Measurements from ENCODE around the gene ESPN. TPM values are rescaled to one million over a fixed set of nuclear protein-coding genes. Genes with fewer than 3 reads are reported as not detected.

ESPN gene
- total RNA-seq, 2 donors from 2014 or later: 4.1 to 10.5 TPM

DNA sequence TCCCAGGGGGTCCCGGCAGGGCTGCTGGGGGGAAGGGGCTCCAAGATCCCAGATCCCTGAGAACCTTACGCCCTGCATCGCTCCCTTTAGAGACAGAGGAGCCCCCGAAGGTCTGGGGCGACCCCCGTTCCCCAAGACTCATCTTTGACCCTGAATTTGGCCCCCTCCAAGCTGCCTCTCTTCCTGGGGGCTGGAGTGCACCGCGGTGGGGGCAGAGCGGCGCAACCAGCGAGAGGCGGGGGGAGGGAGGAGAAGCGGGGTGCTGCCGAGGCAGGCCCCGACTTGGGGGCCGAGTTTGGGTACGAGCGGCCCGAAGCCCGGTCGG lies 72.3 kb downstream of the ESPN start:
- no peaks in the 10 kb centered on the region for H3K9me3 Mint-ChIP-seq
- WGBS, 2 experiments (ENCODE audit: insufficient coverage in 1 of 2, insufficient read length in 1 of 2): 0 to 1% methylated on average over 2 to 21 of the region's 21 CpGs
- peak; percentile 54 for DNase-seq
- peak overlapping the region; percentile 61 for H3K4me3 Mint-ChIP-seq
- no peaks in the 10 kb centered on the region for H3K9me3 ChIP-seq (ENCODE audit: control insufficient read depth, low read length)
- peak overlapping the region; percentile 78 for H3K4me3 ChIP-seq (ENCODE audit: low read length)
- TF ChIP-seq, protein P1, sequence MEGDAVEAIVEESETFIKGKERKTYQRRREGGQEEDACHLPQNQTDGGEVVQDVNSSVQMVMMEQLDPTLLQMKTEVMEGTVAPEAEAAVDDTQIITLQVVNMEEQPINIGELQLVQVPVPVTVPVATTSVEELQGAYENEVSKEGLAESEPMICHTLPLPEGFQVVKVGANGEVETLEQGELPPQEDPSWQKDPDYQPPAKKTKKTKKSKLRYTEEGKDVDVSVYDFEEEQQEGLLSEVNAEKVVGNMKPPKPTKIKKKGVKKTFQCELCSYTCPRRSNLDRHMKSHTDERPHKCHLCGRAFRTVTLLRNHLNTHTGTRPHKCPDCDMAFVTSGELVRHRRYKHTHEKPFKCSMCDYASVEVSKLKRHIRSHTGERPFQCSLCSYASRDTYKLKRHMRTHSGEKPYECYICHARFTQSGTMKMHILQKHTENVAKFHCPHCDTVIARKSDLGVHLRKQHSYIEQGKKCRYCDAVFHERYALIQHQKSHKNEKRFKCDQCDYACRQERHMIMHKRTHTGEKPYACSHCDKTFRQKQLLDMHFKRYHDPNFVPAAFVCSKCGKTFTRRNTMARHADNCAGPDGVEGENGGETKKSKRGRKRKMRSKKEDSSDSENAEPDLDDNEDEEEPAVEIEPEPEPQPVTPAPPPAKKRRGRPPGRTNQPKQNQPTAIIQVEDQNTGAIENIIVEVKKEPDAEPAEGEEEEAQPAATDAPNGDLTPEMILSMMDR (conservative IDR thresholded peaks at IDR 0.05): no peak
- peaks cover under 1% of the 10 kb centered on the region for H3K4me1 Mint-ChIP-seq
- H3K27ac ChIP-seq (ENCODE audit: low read depth, low read length): no peak overlapping the region
- H3K36me3 ChIP-seq (ENCODE audit: control insufficient read depth, insufficient read depth, low read length): no peaks in the 10 kb centered on the region
- H3K9ac ChIP-seq (ENCODE audit: extremely low read depth, low read length, poor library complexity, severe bottlenecking): no peak overlapping the region
- H3K27me3 ChIP-seq (ENCODE audit: control insufficient read depth, insufficient read depth, low read length, poor library complexity, severe bottlenecking): peaks cover 29% of the 10 kb centered on the region
- H3K27me3 Mint-ChIP-seq (ENCODE audit: insufficient read depth): peaks cover 45% of the 10 kb centered on the region
- no peak overlapping the region for H3K27ac Mint-ChIP-seq
- no peaks in the 10 kb centered on the region for H3K36me3 Mint-ChIP-seq (ENCODE audit: low read depth)
- H3K4me1 ChIP-seq (ENCODE audit: control insufficient read depth, insufficient read depth, low read length): peaks cover 2% of the 10 kb centered on the region

DNA sequence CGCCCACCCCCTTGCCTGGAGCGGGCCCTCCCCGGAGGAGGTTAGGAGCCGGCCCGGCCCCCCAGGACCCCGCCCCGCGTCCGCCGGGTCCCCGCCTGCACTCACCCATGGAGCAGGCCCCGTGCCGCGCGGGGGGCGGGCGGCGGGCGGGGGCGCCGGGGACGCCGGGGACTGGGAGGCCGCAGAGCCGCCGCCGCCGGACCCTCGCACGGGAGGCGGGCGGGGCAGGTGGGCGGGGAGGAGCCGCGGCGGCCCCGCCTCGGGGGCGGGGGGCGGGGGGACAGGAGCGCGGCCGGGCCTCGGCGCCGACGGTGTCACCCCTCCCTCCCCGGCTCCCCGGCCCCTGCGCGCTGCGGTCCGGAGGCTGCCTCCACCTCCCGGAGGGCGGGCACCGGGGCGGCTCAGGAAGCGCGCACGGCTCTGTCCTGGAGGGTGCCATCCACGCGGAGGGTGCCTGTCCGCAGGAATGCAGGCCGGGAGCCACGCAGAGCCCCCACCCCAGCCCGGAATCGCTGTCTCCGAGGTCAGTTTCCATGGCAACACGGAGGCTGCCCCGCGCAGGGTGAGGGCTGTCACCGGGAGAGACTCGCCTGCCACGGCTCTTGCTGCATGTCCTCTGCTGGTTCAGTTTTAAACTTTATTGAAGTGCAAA lies 72.8 kb downstream of the ESPN start:
- H3K4me3 ChIP-seq (ENCODE audit: low read length): peak overlapping the region; percentile 78
- TF ChIP-seq, protein P1 (conservative IDR thresholded peaks at IDR 0.05): no peak
- peak overlapping the region; percentile 61 for H3K4me3 Mint-ChIP-seq

DNA sequence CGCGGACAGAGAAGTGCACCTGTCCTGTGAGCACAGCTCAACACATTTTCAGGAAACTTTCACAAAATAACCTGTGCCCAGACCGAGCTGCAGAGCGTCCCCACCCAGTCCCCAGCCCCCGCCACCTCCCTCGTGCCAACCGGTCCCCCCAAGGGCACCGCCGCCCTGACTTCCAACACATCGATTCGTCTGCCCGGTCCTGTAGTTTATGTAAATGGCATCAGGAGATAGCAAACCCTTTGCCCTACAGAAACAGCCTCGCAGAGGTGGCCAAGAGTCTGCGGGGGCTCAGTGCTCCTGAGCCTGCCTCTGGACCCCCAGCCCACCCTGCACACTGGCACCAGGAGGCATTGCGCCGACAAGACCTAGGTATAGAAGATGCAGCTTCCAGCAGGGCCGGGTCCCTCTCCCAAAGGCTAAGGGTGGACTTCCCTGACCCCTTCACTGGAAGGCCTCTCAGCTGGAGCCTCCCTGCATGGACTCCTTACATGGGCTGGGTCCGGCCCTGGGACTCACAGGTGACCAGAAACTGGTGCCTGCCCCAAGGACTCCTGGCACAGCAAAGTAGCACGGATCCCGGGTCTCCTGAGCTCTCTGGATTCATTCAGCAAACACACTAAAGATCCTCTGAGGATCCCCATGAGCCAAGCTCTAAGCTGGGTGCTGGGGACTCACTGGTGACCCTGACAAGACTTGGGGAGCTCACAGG lies 73.4 kb downstream of the ESPN start:
- no peaks in the 10 kb centered on the region for H3K36me3 ChIP-seq (ENCODE audit: control insufficient read depth, insufficient read depth, low read length)
- H3K9ac ChIP-seq (ENCODE audit: extremely low read depth, low read length, poor library complexity, severe bottlenecking): no peak overlapping the region
- peaks cover 29% of the 10 kb centered on the region for H3K27me3 ChIP-seq (ENCODE audit: control insufficient read depth, insufficient read depth, low read length, poor library complexity, severe bottlenecking)
- H3K4me3 Mint-ChIP-seq: peak overlapping the region; percentile 54
- no peaks in the 10 kb centered on the region for H3K4me1 Mint-ChIP-seq
- no peak overlapping the region for H3K27ac ChIP-seq (ENCODE audit: low read depth, low read length)
- H3K27me3 Mint-ChIP-seq (ENCODE audit: insufficient read depth): peaks cover 45% of the 10 kb centered on the region
- no peaks in the 10 kb centered on the region for H3K9me3 Mint-ChIP-seq
- WGBS, 2 experiments (ENCODE audit: insufficient coverage in 1 of 2, insufficient read length in 1 of 2): 58 to 60% methylated on average over 5 to 20 of the region's 20 CpGs
- peak; percentile 50 for DNase-seq
- H3K36me3 Mint-ChIP-seq (ENCODE audit: low read depth): no peaks in the 10 kb centered on the region
- peak overlapping the region; percentile 75 for H3K4me3 ChIP-seq (ENCODE audit: low read length)
- TF ChIP-seq, protein P1 (conservative IDR thresholded peaks at IDR 0.05): no peak
- no peaks in the 10 kb centered on the region for H3K9me3 ChIP-seq (ENCODE audit: control insufficient read depth, low read length)
- H3K27ac Mint-ChIP-seq: no peak overlapping the region
- H3K4me1 ChIP-seq (ENCODE audit: control insufficient read depth, insufficient read depth, low read length): peaks cover 2% of the 10 kb centered on the region

More for the DNA sequence above, 72.8 kb downstream of the ESPN start:
- H3K4me1 Mint-ChIP-seq: no peaks in the 10 kb centered on the region
- peak; percentile 86 for DNase-seq
- H3K9me3 Mint-ChIP-seq: no peaks in the 10 kb centered on the region
- peaks cover 2% of the 10 kb centered on the region for H3K4me1 ChIP-seq (ENCODE audit: control insufficient read depth, insufficient read depth, low read length)
- no peak overlapping the region for H3K27ac ChIP-seq (ENCODE audit: low read depth, low read length)
- peaks cover 45% of the 10 kb centered on the region for H3K27me3 Mint-ChIP-seq (ENCODE audit: insufficient read depth)
- H3K27ac Mint-ChIP-seq: no peak overlapping the region
- H3K27me3 ChIP-seq (ENCODE audit: control insufficient read depth, insufficient read depth, low read length, poor library complexity, severe bottlenecking): peaks cover 29% of the 10 kb centered on the region
- no peak overlapping the region for H3K9ac ChIP-seq (ENCODE audit: extremely low read depth, low read length, poor library complexity, severe bottlenecking)
- 0 to 2% methylated on average over 9 to 74 of the region's 74 CpGs for WGBS, 2 experiments (ENCODE audit: insufficient coverage in 1 of 2, insufficient read length in 1 of 2)
- no peaks in the 10 kb centered on the region for H3K36me3 Mint-ChIP-seq (ENCODE audit: low read depth)
- H3K9me3 ChIP-seq (ENCODE audit: control insufficient read depth, low read length): no peaks in the 10 kb centered on the region
- no peaks in the 10 kb centered on the region for H3K36me3 ChIP-seq (ENCODE audit: control insufficient read depth, insufficient read depth, low read length)
